LNCaP clone FGC (cell line): ENCODE data around the gene TJP1.
"Not testable (repeated sequence)": the region's sequence is repeated elsewhere in the genome, so short reads cannot be mapped to it uniquely, and the experiment has no call there.

Experiments
- DNase-seq: peaks from one replicate; pipeline ENCODE4 v3.0.0-alpha.2; 2011; ENCODE audit warnings: low read depth
- H3K4me3 ChIP-seq: 2 replicates; pipeline ENCODE4 v1.5.1; 2011; ENCODE audit warnings: mild to moderate bottlenecking, low read depth, low read length, control low read depth
- TF ChIP-seq, protein P1 (sequence below): IDR thresholded peaks from 2 replicates; pipeline ENCODE4 v1.5.1; 2012; ENCODE audit warnings: mild to moderate bottlenecking; ENCODE audit not compliant: control insufficient read depth, insufficient read depth; ENCODE audit errors: extremely low read depth

TJP1 gene

DNA sequence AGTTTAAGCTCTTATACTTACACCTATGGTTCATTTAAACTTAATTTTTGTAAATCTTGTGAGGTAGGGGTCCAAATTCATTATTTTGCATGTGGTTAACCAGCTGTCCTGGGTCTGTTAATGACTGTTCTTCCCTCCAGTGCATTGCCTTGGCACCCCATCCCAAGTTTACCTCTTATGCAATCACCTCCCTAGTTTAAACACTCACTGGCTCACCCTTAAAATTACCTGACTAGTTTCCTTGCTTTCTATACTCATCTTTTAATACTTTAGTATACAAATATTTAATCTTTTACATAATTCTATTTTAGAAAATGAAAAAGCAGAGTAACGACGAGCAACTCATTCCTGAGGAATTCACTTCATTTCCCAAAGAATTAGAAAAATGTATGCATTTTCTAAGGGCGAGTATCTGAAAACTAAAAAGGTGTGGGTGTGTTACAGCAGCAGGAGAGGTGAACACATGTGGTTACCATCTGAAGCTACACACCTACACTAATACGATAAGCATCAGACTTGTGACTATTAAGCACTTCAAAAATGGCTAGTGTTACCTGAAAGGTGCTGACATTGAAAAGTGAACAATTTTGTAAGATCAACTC, 33.7 kb downstream of the TJP1 start:
- TF ChIP-seq, protein P1, sequence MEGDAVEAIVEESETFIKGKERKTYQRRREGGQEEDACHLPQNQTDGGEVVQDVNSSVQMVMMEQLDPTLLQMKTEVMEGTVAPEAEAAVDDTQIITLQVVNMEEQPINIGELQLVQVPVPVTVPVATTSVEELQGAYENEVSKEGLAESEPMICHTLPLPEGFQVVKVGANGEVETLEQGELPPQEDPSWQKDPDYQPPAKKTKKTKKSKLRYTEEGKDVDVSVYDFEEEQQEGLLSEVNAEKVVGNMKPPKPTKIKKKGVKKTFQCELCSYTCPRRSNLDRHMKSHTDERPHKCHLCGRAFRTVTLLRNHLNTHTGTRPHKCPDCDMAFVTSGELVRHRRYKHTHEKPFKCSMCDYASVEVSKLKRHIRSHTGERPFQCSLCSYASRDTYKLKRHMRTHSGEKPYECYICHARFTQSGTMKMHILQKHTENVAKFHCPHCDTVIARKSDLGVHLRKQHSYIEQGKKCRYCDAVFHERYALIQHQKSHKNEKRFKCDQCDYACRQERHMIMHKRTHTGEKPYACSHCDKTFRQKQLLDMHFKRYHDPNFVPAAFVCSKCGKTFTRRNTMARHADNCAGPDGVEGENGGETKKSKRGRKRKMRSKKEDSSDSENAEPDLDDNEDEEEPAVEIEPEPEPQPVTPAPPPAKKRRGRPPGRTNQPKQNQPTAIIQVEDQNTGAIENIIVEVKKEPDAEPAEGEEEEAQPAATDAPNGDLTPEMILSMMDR = no peak
- DNase-seq = no peak

GRCh38 chr15:29787767-29788166, 34.5 kb downstream of the TJP1 start:
- no peak for DNase-seq
- TF ChIP-seq, protein P1 = no peak

More for the DNA sequence above, 33.7 kb downstream of the TJP1 start:
- no peak overlapping the region for H3K4me3 ChIP-seq

DNA sequence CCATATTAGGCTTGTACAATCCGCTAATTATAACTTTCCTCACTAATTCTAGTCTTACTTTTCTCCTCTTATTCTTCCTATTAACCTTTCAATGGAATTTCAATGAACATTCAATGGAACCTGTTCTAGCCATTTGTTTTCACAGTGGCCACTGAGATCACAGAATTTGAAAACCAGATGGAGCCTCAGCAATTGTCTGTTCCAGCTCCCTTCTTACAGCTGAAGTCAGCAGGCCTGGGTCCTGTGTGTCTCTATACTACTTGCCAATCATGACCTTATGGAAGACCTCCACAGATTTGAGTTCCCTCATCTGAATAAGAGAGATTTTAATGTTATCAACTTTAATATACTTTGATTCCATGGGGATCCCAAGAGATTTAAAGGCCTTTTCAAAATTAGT, 36.6 kb downstream of the TJP1 start:
- TF ChIP-seq, protein P1 = no peak
- no peak for DNase-seq
- H3K4me3 ChIP-seq = no peak overlapping the region

More at GRCh38 chr15:29787767-29788166, 34.5 kb downstream of the TJP1 start:
- H3K4me3 ChIP-seq = no peak overlapping the region

- TF ChIP-seq, protein P1 = no peak
- H3K4me3 ChIP-seq = no peak overlapping the region
- DNase-seq = no peak
Observed at GRCh38 chr15:29785136-29785535, 37.1 kb downstream of the TJP1 start.

DNA sequence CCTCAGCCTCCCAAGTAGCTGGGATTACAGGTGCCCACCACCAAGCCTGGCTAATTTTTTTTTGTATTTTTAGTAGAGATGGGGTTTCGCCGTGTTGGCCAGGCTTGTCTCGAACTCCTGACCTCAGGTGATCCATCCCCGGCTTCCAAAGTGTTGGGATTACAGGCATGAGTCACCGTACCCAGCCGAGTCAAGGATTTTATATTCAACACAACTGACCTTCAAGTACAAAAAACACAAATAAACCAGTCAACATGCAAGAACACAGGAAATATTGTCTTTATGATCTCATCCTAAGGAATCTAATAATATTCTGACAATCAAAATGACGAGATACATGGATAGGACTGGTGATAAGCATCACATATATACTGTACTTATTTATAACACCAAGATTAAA, 37.9 kb downstream of the TJP1 start:
- no peak overlapping the region for H3K4me3 ChIP-seq
- DNase-seq = peak; percentile 64
- TF ChIP-seq, protein P1 = no peak

DNA sequence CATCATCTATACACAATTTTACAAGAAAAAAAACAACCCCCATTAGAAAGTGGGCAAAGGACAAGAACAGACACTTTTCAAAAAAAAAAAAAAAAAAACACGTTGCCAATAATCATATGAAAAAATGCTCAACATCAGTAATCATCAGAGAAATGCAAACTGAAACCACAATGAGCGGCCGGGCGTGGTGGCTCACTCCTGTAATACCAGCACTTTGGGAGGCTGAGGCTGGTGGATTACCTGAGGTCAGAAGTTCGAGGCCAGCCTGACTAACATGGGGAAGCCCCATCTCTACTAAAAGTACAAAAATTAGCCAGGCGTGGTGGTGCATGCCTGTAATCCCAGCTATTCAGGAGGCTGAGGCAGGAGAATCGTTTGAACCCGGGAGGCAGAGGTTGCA, 39.5 kb downstream of the TJP1 start:
- H3K4me3 ChIP-seq = not testable (repeated sequence)

DNA sequence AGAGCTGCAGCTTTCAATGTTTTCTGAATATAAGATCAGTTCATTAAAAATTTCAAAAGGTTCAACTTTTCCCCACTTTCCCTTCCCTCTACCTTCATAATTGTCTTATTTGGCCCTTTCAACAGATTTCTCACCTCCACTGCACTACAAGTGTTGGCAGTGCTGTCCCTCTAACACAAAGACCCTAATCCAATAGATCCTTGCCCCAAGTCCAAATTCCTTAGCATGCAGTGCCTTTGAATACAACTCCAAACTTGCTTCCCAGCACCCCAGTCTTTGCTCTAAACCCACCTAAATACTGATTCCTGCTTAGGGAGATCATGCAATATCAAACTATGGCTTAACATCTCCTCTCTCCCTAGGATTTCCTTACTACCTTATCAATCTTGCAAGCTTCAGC, 43.9 kb downstream of the TJP1 start:
- no peak overlapping the region for H3K4me3 ChIP-seq
- DNase-seq = no peak
- TF ChIP-seq, protein P1 = no peak

More for the DNA sequence above, 39.5 kb downstream of the TJP1 start:
- not testable (repeated sequence) for DNase-seq

GRCh38 chr15:29776859-29777258, 45.4 kb downstream of the TJP1 start:
- peak overlapping the region; percentile 12; the same call in 1 of the 2 replicates for H3K4me3 ChIP-seq
- peak; percentile 65 for DNase-seq
- TF ChIP-seq, protein P1 = no peak
